DOHH2 (cell line): ENCODE results near the gene AP4E1.

Experiments used
- CTCF ChIP-seq: fragments of 200-600 bp; sonication (generic); IDR thresholded peaks from one replicate; pipeline ENCODE4 v1.5.1; 2014; ENCODE audit warnings: antibody characterized with exemption, mild to moderate bottlenecking, low read depth, low read length; ENCODE audit not compliant: poor library complexity, severe bottlenecking
- EZH2phosphoT487 ChIP-seq: fragments of 200-600 bp; sonication (generic); IDR thresholded peaks from 2 replicates; pipeline ENCODE4 v1.6.1; 2017; ENCODE audit warnings: borderline replicate concordance, mild to moderate bottlenecking, antibody characterized with exemption, low read length, moderate library complexity, mixed read lengths

- TF ChIP-seq CTCF (no peak), EZH2phosphoT487 (no peak)
These were observed 47.7 kb upstream of the AP4E1 start for GRCh38 chr15:50860824-50861223.
